HG03521 (cell line): ENCODE data around the gene OTULINL.
A peak's percentile ranks its signal among the peaks of the same experiment; 100 is the strongest.

Experiments used
- ATAC-seq: cut with Tn5 transposase; IDR thresholded peaks from one replicate; pipeline ENCODE4 v1.9.1; 2021; ENCODE audit warnings: mild to moderate bottlenecking, moderate library complexity; ENCODE audit not compliant: unreplicated experiment

OTULINL gene

GRCh38 chr5:14576206-14576605, 5.4 kb upstream of the OTULINL start:
- ATAC-seq, result no peak

GRCh38 chr5:14577079-14577725, 4.4 kb upstream of the OTULINL start:
- no peak for ATAC-seq

- no peak for ATAC-seq
Measured at GRCh38 chr5:14577971-14578370, 3.6 kb upstream of the OTULINL start.

GRCh38 chr5:14579246-14579645, 2.3 kb upstream of the OTULINL start:
- no peak for ATAC-seq

GRCh38 chr5:14579731-14580397, 1.7 kb upstream of the OTULINL start:
- ATAC-seq, result no peak

- no peak for ATAC-seq
Measured at GRCh38 chr5:14580398-14581034, 1.1 kb upstream of the OTULINL start.

- peak; percentile 77 for ATAC-seq
Measured at GRCh38 chr5:14581891-14582796, 552 bp downstream of the OTULINL start.

GRCh38 chr5:14582797-14583137, 1.2 kb downstream of the OTULINL start:
- ATAC-seq, result no peak

GRCh38 chr5:14584848-14585247, 3.3 kb downstream of the OTULINL start:
- ATAC-seq, result no peak

- ATAC-seq, result no peak
Measured at GRCh38 chr5:14587150-14587549, 5.6 kb downstream of the OTULINL start.

- ATAC-seq, result peak; percentile 71
Measured at GRCh38 chr5:14588145-14588544, 6.6 kb downstream of the OTULINL start.

GRCh38 chr5:14588758-14589543, 7.4 kb downstream of the OTULINL start:
- no peak for ATAC-seq

GRCh38 chr5:14590949-14591348, 9.4 kb downstream of the OTULINL start:
- no peak for ATAC-seq

GRCh38 chr5:14591548-14591947, 10.0 kb downstream of the OTULINL start:
- no peak for ATAC-seq

GRCh38 chr5:14593326-14594021, 11.9 kb downstream of the OTULINL start:
- no peak for ATAC-seq

GRCh38 chr5:14594378-14595074, 12.9 kb downstream of the OTULINL start:
- ATAC-seq, result no peak

- ATAC-seq, result peak; percentile 61
Measured at GRCh38 chr5:14595189-14595588, 13.6 kb downstream of the OTULINL start.

GRCh38 chr5:14595891-14596290, 14.3 kb downstream of the OTULINL start:
- ATAC-seq, result no peak

GRCh38 chr5:14597080-14597479, 15.5 kb downstream of the OTULINL start:
- no peak for ATAC-seq
